GM23248 (cell line): ENCODE measurements around the gene OR4D5.

Experiments
- EZH2 ChIP-seq: fragments of 200-600 bp; sonication (generic); IDR thresholded peaks from 2 replicates; pipeline ENCODE4 v1.6.1; 2018; ENCODE audit warnings: antibody characterized with exemption, mild to moderate bottlenecking; ENCODE audit not compliant: insufficient read depth, poor library complexity, severe bottlenecking
- EZH2phosphoT487 ChIP-seq: fragments of 200-600 bp; sonication (generic); IDR thresholded peaks from 2 replicates; pipeline ENCODE4 v1.6.1; 2018; ENCODE audit warnings: antibody characterized with exemption, moderate library complexity, mild to moderate bottlenecking, low read depth; ENCODE audit not compliant: insufficient read depth

DNA sequence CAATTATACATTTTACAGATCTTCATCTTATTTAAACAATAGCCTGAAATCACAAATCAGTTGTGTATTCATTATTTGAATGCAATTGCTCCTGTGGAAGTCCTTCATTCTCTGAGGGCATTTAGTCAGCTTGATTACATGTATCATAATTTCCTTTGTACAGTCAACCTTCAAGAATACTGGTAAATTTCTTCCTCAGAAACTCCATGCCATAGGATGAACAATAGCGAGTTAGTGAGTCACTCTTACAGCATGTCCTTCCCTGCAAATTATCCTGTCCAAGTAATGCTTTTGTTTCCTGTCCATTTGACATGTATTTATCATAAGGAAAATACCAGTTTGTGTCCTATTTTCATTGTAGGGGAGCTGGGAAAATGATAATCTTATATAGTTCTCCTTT lies 34.4 kb downstream of the OR4D5 start:
- TF ChIP-seq EZH2 (no peak), EZH2phosphoT487 (no peak)
